Transverse colon (tissue), 4 donors: ENCODE results near the gene FH. TPM values are rescaled to one million over a fixed set of nuclear protein-coding genes. Genes with fewer than 3 reads are reported as not detected.
A peak's percentile ranks its signal among the peaks of the same experiment; 100 is the strongest.

Experiments used
- DNase-seq: peaks from one replicate; pipeline ENCODE4 v3.0.0-alpha.2; 2019
- H3K27ac ChIP-seq, 4 donors: fragments of 200-600 bp; sonication (generic); 2 replicates each; pipeline ENCODE4 v1.5.1; 2016 to 2018; ENCODE audit warnings: inconsistent platforms in 4 of 4
- H3K27me3 ChIP-seq: fragments of 200-600 bp; sonication (generic); 2 replicates; pipeline ENCODE4 v1.5.1; 2017; ENCODE audit warnings: inconsistent platforms
- H3K36me3 ChIP-seq, 4 donors: fragments of 200-600 bp; sonication (generic); 2 replicates each; pipeline ENCODE4 v1.5.1; 2017 to 2019; ENCODE audit warnings: inconsistent platforms in 4 of 4
- H3K4me1 ChIP-seq, 4 donors: fragments of 200-600 bp; sonication (generic); 2 replicates each; pipeline ENCODE4 v1.5.1; 2017 to 2020; ENCODE audit warnings: inconsistent platforms in 4 of 4
- H3K4me3 ChIP-seq, 4 donors: fragments of 200-600 bp; sonication (generic); 1 replicate in 1 of 4; 2 replicates in 3 of 4; pipeline versions ENCODE4 v1.5.1 to v1.6.1; 2017 to 2019; ENCODE audit warnings: inconsistent platforms in 4 of 4
- H3K9me3 ChIP-seq, 2 donors: fragments of 200-600 bp; sonication (generic); 2 replicates each; pipeline ENCODE4 v1.5.1; 2017 to 2019; ENCODE audit warnings: inconsistent platforms in 2 of 2
- CTCF ChIP-seq, 5 experiments: fragments of 200-600 bp in 3 of 5; fragments of 450-650 bp in 2 of 5; sonication (generic) in 3 of 5; IDR thresholded peaks; 1 replicate in 2 of 5; 2 replicates in 3 of 5; pipeline ENCODE4 v1.5.1; 2016 to 2017; ENCODE audit warnings: antibody characterized with exemption in 5 of 5, inconsistent platforms in 3 of 5, mild to moderate bottlenecking in 2 of 5, moderate library complexity in 1 of 5
- EP300 ChIP-seq: sonication (generic); formaldehyde crosslinking; IDR thresholded peaks from one replicate; pipeline ENCODE4 v1.6.1; 2017; ENCODE audit warnings: antibody characterized with exemption, low read depth
- POLR2A ChIP-seq: fragments of 450-650 bp; IDR thresholded peaks from one replicate; pipeline ENCODE4 v1.6.1; 2016; ENCODE audit warnings: antibody characterized with exemption, mild to moderate bottlenecking, moderate library complexity
- POLR2AphosphoS5 ChIP-seq, 3 donors: sonication (generic); formaldehyde crosslinking; IDR thresholded peaks; one replicate each; pipeline ENCODE4 v1.6.1; 2016; ENCODE audit warnings: antibody characterized with exemption in 3 of 3
- WGBS, 2 donors: methylation state at CpG; one replicate each; pipeline ENCODE4 v1.1.5; 2018; ENCODE audit warnings: low coverage in 1 of 2; 5-methylcytosine and 5-hydroxymethylcytosine counted together
- in situ Hi-C, 4 donors: fragments of 200-750 bp; cut with MboI; loops; one replicate each; pipeline versions ENCODE4 v1.15.0 to v1.15.1; 2017; ENCODE audit warnings: low sequenced_read_pairs in 3 of 4, low pct_ligation_motif_present in 1 of 4, low pct_unique_long_range_greater_than_20kb in 1 of 4
- intact Hi-C: fragments of 100-400 bp; cut with DNase I; formaldehyde crosslinking; loops from one replicate; pipeline ENCODE4 v1.15.1; 2023; ENCODE audit warnings: low total_unique reads
- total RNA-seq, 4 donors: library from RNA; depleted of rRNA; stranded (reverse); fragments of >200 nt; gene quantifications; one replicate each; pipeline ENCODE4 v1.1.0, GENCODE V29; 2016

FH gene
- total RNA-seq, 4 donors from 2014 or later, result 21.7 to 83.8 (median 42.0) TPM

- Histone ChIP-seq H3K36me3 (no peaks in the 10 kb centered on the region), H3K27ac (peak overlapping the region; percentile 59 to 62 (median 59)), H3K27me3 (peaks cover 4% of the 10 kb centered on the region), H3K4me1 (peaks cover 0 to 8% (median 1%) of the 10 kb centered on the region in 4 donors), H3K9me3 (no peaks in the 10 kb centered on the region), H3K4me3 (peak overlapping the region; percentile 13 to 61 (median 40))
- no peak for DNase-seq
- in situ Hi-C loops (loop anchor here in 2 of 4 donors (10.0 to 25.0 kb wide), 3 partner anchors 103 to 306 kb away; partner anchors contain the start of genes CHML (in 1 of the 2), EXO1 (in 1 of the 2) and OPN3 (in 1 of the 2)), intact Hi-C loops (no loop called here)
- 4 to 6% methylated on average over 11 of the region's 11 CpGs for WGBS, 2 donors
- no peak for TF ChIP-seq POLR2A
- TF ChIP-seq CTCF (IDR thresholded peaks at IDR 0.05), result peak; percentile 53 to 73 (median 65)
Measured at GRCh38 chr1:241531195-241532161, 11.9 kb upstream of the FH start.

GRCh38 chr1:241527146-241527545 lies 7.6 kb upstream of the FH start:
- WGBS, 2 donors, result 63 to 76% methylated on average over 3 of the region's 3 CpGs
- H3K4me3 ChIP-seq, result no peak overlapping the region
- in situ Hi-C loops, result loop anchor here in 1 of 4 donors (25.0 kb wide), 2 partner anchors 110 to 310 kb away; partner anchors contain the start of genes CHML, EXO1 and OPN3
- H3K9me3 ChIP-seq, result no peaks in the 10 kb centered on the region
- no peaks in the 10 kb centered on the region for H3K36me3 ChIP-seq
- intact Hi-C loops, result no loop called here
- peaks cover 37% of the 10 kb centered on the region for H3K27me3 ChIP-seq
- TF ChIP-seq POLR2AphosphoS5 (IDR thresholded peaks at IDR 0.05) (no peak), EP300 (no peak), POLR2A (no peak), CTCF (IDR thresholded peaks at IDR 0.05) (no peak)
- peaks cover 0 to 5% (median 1%) of the 10 kb centered on the region in 4 donors for H3K4me1 ChIP-seq
- H3K27ac ChIP-seq, result no peak overlapping the region
- no peak for DNase-seq

- no peaks in the 10 kb centered on the region for H3K36me3 ChIP-seq
- 57 to 64% methylated on average over 3 of the region's 3 CpGs for WGBS, 2 donors
- no peak overlapping the region for H3K4me3 ChIP-seq
- H3K27ac ChIP-seq, result no peak overlapping the region
- intact Hi-C loops (no loop called here), in situ Hi-C loops (loop anchor here in 1 of 4 donors (25.0 kb wide), 2 partner anchors 112 to 312 kb away; partner anchors contain the start of genes CHML, EXO1 and OPN3)
- H3K27me3 ChIP-seq, result peaks cover 47% of the 10 kb centered on the region
- TF ChIP-seq EP300 (no peak), POLR2A (no peak), CTCF (IDR thresholded peaks at IDR 0.05) (no peak), POLR2AphosphoS5 (IDR thresholded peaks at IDR 0.05) (no peak)
- H3K9me3 ChIP-seq, result no peaks in the 10 kb centered on the region
- peaks cover 0 to 5% (median 0%) of the 10 kb centered on the region in 4 donors for H3K4me1 ChIP-seq
- DNase-seq, result no peak
Measured at GRCh38 chr1:241525026-241525425, 5.5 kb upstream of the FH start.

- WGBS, 2 donors, result 79 to 89% methylated on average over 2 of the region's 2 CpGs
- intact Hi-C loops, result no loop called here
Measured at GRCh38 chr1:241521718-241522117, 2.2 kb upstream of the FH start.

More at GRCh38 chr1:241521718-241522117, 2.2 kb upstream of the FH start:
- TF ChIP-seq POLR2A, result no peak
- TF ChIP-seq POLR2AphosphoS5 (IDR thresholded peaks at IDR 0.05), result no peak
- TF ChIP-seq CTCF (IDR thresholded peaks at IDR 0.05), result no peak
- no peak for TF ChIP-seq EP300
- Histone ChIP-seq H3K4me1 (peaks cover 9 to 23% (median 12%) of the 10 kb centered on the region in 4 donors), H3K4me3 (no peak overlapping the region), H3K9me3 (no peaks in the 10 kb centered on the region), H3K36me3 (no peaks in the 10 kb centered on the region), H3K27me3 (peaks cover 43% of the 10 kb centered on the region), H3K27ac (no peak overlapping the region)
- DNase-seq, result no peak
- in situ Hi-C loops, result loop anchor here in 1 of 4 donors (25.0 kb wide), 1 partner anchor 316 kb away; the partner anchor contains the start of gene EXO1
